ENCODE data around the gene RPAP3.

Gene RPAP3, protein sequence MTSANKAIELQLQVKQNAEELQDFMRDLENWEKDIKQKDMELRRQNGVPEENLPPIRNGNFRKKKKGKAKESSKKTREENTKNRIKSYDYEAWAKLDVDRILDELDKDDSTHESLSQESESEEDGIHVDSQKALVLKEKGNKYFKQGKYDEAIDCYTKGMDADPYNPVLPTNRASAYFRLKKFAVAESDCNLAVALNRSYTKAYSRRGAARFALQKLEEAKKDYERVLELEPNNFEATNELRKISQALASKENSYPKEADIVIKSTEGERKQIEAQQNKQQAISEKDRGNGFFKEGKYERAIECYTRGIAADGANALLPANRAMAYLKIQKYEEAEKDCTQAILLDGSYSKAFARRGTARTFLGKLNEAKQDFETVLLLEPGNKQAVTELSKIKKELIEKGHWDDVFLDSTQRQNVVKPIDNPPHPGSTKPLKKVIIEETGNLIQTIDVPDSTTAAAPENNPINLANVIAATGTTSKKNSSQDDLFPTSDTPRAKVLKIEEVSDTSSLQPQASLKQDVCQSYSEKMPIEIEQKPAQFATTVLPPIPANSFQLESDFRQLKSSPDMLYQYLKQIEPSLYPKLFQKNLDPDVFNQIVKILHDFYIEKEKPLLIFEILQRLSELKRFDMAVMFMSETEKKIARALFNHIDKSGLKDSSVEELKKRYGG

GRCh38 chr12:47705566-47706425 is at the start of gene RPAP3:
Gene RPAP3 (minus strand): TSS chr12:47706030. CDS start chr12:47702840, 3,190 bp downstream.
- DNase-seq (ENCODE audit: low read depth in 1 of 2, low spot score in 1 of 2), result peak; percentile 92 to 98
- no peak for TF ChIP-seq JUND (IDR thresholded peaks at IDR 0.05; ENCODE audit: low read depth)
- in situ Hi-C loops (cut with HindIII; ENCODE audit: low pct_unique_long_range_greater_than_20kb, low sequenced_read_pairs), result no loop called here

DNA sequence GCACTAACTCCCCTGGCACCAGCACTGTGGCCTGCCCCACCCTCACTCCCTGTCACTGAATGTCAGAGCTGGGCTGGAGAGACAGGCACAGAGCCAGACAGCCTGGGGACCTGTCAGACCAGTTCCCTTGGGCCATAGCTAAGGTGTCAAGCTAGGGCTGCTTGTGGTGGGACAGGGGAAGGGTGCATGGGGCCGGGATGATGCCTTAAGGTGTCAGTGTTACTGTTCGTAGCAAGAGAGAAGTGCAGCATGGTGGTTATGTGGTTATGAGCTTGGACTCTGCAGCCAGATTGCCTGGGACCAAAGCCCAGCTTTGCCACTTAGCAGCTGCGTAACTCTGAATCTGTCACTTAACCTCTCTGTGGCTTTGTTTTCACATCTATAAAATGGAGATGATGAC is 49.1 kb upstream of the RPAP3 start:
- DNase-seq (ENCODE audit: low read depth in 1 of 2, low spot score in 1 of 2), result peak in 1 of 2 experiments; percentile 78
- no peak for TF ChIP-seq JUND (IDR thresholded peaks at IDR 0.05; ENCODE audit: low read depth)
- in situ Hi-C loops (cut with HindIII; ENCODE audit: low pct_unique_long_range_greater_than_20kb, low sequenced_read_pairs), result no loop called here

GRCh38 chr12:47754126-47754525 is 48.3 kb upstream of the RPAP3 start:
- peak in 1 of 2 experiments; percentile 91 for DNase-seq (ENCODE audit: low read depth in 1 of 2, low spot score in 1 of 2)
- no peak for TF ChIP-seq JUND (IDR thresholded peaks at IDR 0.05; ENCODE audit: low read depth)
- in situ Hi-C loops (cut with HindIII; ENCODE audit: low pct_unique_long_range_greater_than_20kb, low sequenced_read_pairs), result no loop called here

GRCh38 chr12:47753021-47754001 is 47.5 kb upstream of the RPAP3 start:
- peak; percentile 69 to 96 for DNase-seq (ENCODE audit: low read depth in 1 of 2, low spot score in 1 of 2)

DNA sequence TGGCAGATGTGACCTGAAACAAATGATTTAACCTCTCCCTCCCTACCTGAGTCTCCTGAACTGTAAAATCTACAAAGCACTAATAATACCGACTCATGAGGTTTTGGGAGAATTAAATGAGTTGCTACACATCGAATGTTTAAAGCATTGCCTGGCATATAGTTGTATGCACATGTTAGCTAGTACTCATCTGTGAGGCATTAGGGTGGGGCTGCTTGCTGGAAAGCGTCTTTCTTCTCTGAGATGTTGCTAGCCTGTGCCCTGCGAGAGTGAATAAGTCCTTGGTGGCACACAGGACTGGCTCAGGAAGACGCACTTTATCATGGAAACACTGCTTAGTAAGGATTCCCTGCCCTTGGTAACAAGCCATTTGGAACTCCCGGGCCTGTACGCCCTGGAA is 46.7 kb upstream of the RPAP3 start:
- in situ Hi-C loops (cut with HindIII; ENCODE audit: low pct_unique_long_range_greater_than_20kb, low sequenced_read_pairs), result no loop called here
- no peak for TF ChIP-seq JUND (IDR thresholded peaks at IDR 0.05; ENCODE audit: low read depth)
- DNase-seq (ENCODE audit: low read depth in 1 of 2, low spot score in 1 of 2), result no peak

More at GRCh38 chr12:47753021-47754001, 47.5 kb upstream of the RPAP3 start:
- no peak for TF ChIP-seq JUND (IDR thresholded peaks at IDR 0.05; ENCODE audit: low read depth)
- in situ Hi-C loops (cut with HindIII; ENCODE audit: low pct_unique_long_range_greater_than_20kb, low sequenced_read_pairs), result no loop called here

GRCh38 chr12:47752121-47752520 is 46.3 kb upstream of the RPAP3 start:
- in situ Hi-C loops (cut with HindIII; ENCODE audit: low pct_unique_long_range_greater_than_20kb, low sequenced_read_pairs), result no loop called here
- no peak for DNase-seq (ENCODE audit: low read depth in 1 of 2, low spot score in 1 of 2)
- no peak for TF ChIP-seq JUND (IDR thresholded peaks at IDR 0.05; ENCODE audit: low read depth)

GRCh38 chr12:47751561-47751960 is 45.7 kb upstream of the RPAP3 start:
- no peak for TF ChIP-seq JUND (IDR thresholded peaks at IDR 0.05; ENCODE audit: low read depth)
- no peak for DNase-seq (ENCODE audit: low read depth in 1 of 2, low spot score in 1 of 2)
- in situ Hi-C loops (cut with HindIII; ENCODE audit: low pct_unique_long_range_greater_than_20kb, low sequenced_read_pairs), result no loop called here

GRCh38 chr12:47750916-47751470 is 45.2 kb upstream of the RPAP3 start:
- TF ChIP-seq JUND (IDR thresholded peaks at IDR 0.05; ENCODE audit: low read depth), result no peak
- in situ Hi-C loops (cut with HindIII; ENCODE audit: low pct_unique_long_range_greater_than_20kb, low sequenced_read_pairs), result no loop called here
- no peak for DNase-seq (ENCODE audit: low read depth in 1 of 2, low spot score in 1 of 2)

DNA sequence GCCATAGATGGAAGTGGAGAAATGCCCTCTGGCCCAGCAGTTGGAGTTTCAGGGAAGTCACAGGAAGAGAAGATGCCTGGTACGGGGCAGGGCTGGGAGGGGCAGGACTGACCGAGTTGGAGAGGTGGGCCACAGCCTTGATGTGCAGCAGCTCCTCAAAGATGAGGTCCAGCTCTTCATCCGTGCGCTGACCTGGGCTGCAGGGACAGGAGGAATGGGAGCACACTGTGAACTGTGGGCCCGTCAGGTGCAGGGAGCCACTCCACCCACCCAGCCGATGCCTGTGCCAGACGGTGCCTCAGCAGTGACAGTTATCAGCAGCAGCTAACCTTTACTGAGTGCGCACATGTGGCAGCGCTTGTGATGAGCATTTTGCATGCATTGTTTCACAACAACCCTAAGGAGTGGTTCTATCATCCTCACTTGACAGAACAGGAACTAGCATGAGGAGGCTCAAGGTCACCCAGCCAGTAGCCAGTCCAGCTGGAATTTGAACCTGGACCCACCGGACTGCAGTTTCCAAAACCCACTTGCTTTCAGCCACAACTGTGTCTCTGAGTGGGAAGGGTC is 44.5 kb upstream of the RPAP3 start:
- DNase-seq (ENCODE audit: low read depth in 1 of 2, low spot score in 1 of 2), result no peak
- in situ Hi-C loops (cut with HindIII; ENCODE audit: low pct_unique_long_range_greater_than_20kb, low sequenced_read_pairs), result no loop called here
- no peak for TF ChIP-seq JUND (IDR thresholded peaks at IDR 0.05; ENCODE audit: low read depth)

DNA sequence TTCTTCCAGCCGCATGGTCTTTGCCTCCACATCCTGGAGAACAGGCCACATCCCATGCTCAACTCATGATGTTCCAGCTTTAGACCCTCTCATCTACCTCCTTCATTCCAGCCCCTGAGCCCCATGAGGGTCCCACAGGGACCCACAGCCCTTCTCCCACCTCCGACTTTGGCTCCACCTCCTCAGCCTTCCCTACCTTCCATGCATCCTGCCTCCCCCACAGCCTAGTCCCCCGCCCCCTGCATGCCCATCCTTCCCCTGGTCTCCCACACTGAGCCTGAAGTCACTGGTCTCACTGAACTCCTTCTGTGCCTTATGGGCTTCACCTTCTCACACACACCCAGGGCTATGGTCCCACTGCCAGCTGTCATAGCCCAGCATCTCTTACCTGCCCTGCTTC is 43.1 kb upstream of the RPAP3 start:
- TF ChIP-seq JUND (IDR thresholded peaks at IDR 0.05; ENCODE audit: low read depth), result no peak
- no peak for DNase-seq (ENCODE audit: low read depth in 1 of 2, low spot score in 1 of 2)
- in situ Hi-C loops (cut with HindIII; ENCODE audit: low pct_unique_long_range_greater_than_20kb, low sequenced_read_pairs), result no loop called here

GRCh38 chr12:47748507-47748828 is 42.6 kb upstream of the RPAP3 start:
- DNase-seq (ENCODE audit: low read depth in 1 of 2, low spot score in 1 of 2), result no peak
- in situ Hi-C loops (cut with HindIII; ENCODE audit: low pct_unique_long_range_greater_than_20kb, low sequenced_read_pairs), result no loop called here
- TF ChIP-seq JUND (IDR thresholded peaks at IDR 0.05; ENCODE audit: low read depth), result no peak
